Panc1 (cell line): ENCODE data around the gene CDH13. TPM values are rescaled to one million over a fixed set of nuclear protein-coding genes. Genes with fewer than 3 reads are reported as not detected.

Experiments used
- ATAC-seq: fragments of 200-7000 bp; cut with Tn5 transposase; 2 replicates; pipeline ENCODE4 v1.9.1; 2020; ENCODE audit warnings: mild to moderate bottlenecking, moderate library complexity
- BruUV-seq: library from RNA; stranded (reverse); fragments of 400-500 nt; replicated peaks from 2 replicates; lab custom pipeline; 2021; lab: Mats Ljungman, UMichigan
- CTCF ChIA-PET: fragments of 300-600 bp; sonication (Branson Sonifier 250); formaldehyde crosslinking; loops from one replicate; lab custom pipeline; 2022; ENCODE audit warnings: antibody characterized with exemption; lab: Charles Lee
- POLR2A ChIA-PET: fragments of 300-600 bp; sonication (Branson Sonifier 250); formaldehyde crosslinking; loops from one replicate; lab custom pipeline; 2022; ENCODE audit warnings: antibody characterized with exemption; lab: Charles Lee
- DNase-seq: peaks from one replicate; pipeline ENCODE4 v3.0.0-alpha.2; 2010; ENCODE audit warnings: low read depth, low spot score
- H3K27ac ChIP-seq: 2 replicates; pipeline ENCODE4 v1.5.1; 2011; ENCODE audit warnings: mild to moderate bottlenecking, low read length, inconsistent platforms
- H3K27me3 ChIP-seq: fragments of 200-500 bp; sonication (Bioruptor generic); 2 replicates; pipeline ENCODE4 v1.6.0; 2014; ENCODE audit warnings: low read length, inconsistent platforms; ENCODE audit not compliant: control insufficient read depth, insufficient read depth
- H3K36me3 ChIP-seq: fragments of 200-500 bp; sonication (Bioruptor generic); 2 replicates; pipeline ENCODE4 v1.5.1; 2014; ENCODE audit warnings: inconsistent platforms, mild to moderate bottlenecking, low read length, moderate library complexity; ENCODE audit not compliant: control insufficient read depth, insufficient read depth
- H3K4me1 ChIP-seq: 2 replicates; pipeline ENCODE4 v1.5.1; 2011; ENCODE audit warnings: inconsistent platforms, mild to moderate bottlenecking, low read length, moderate library complexity; ENCODE audit not compliant: control insufficient read depth, insufficient read depth
- H3K4me3 ChIP-seq, 2 experiments: 2 replicates each; pipeline ENCODE4 v1.5.1; 2011 to 2012; ENCODE audit warnings: low read depth in 2 of 2, low read length in 2 of 2, mild to moderate bottlenecking in 2 of 2, inconsistent platforms in 1 of 2, moderate library complexity in 1 of 2
- H3K9me3 ChIP-seq: fragments of 200-500 bp; sonication (Bioruptor generic); 2 replicates; pipeline ENCODE4 v1.5.1; 2014; ENCODE audit warnings: low read depth, mild to moderate bottlenecking, inconsistent platforms, low read length, moderate library complexity; ENCODE audit not compliant: control insufficient read depth, insufficient read depth
- POLR2AphosphoS5 ChIP-seq: IDR thresholded peaks from 2 replicates; pipeline ENCODE4 v1.6.1; 2012; ENCODE audit warnings: mild to moderate bottlenecking, low read depth, low read length, moderate library complexity
- SIN3A ChIP-seq: IDR thresholded peaks from 2 replicates; pipeline ENCODE4 v1.6.1; 2012; ENCODE audit warnings: low read depth, mild to moderate bottlenecking, low read length, moderate library complexity, borderline replicate concordance; ENCODE audit not compliant: insufficient read depth
- TCF7L2 ChIP-seq: IDR thresholded peaks from 2 replicates; pipeline ENCODE4 v1.6.1; 2011; ENCODE audit warnings: mild to moderate bottlenecking, low read depth, low read length, inconsistent platforms
- in situ Hi-C: cut with HindIII; loops from 2 replicates; pipeline ENCODE4 v1.10.0; 2016; ENCODE audit warnings: low sequenced_read_pairs, low pct_unique_long_range_greater_than_20kb
- intact Hi-C: fragments of 100-400 bp; cut with micrococcal nuclease; formaldehyde crosslinking; loops from one replicate; pipeline ENCODE4 v1.10.0; 2022; ENCODE audit not compliant: unreplicated experiment
- total RNA-seq: library from RNA; stranded (reverse); gene quantifications from one replicate; pipeline ENCODE4 v1.2.1, GENCODE V29; 2021; ENCODE audit not compliant: unreplicated experiment
- TF ChIP-seq, protein P1 (sequence below): fragments of 450-650 bp; IDR thresholded peaks from 2 replicates; pipeline ENCODE4 v1.5.1; 2017; ENCODE audit warnings: mild to moderate bottlenecking
- TF ChIP-seq, protein P2 (sequence below), 2 experiments: IDR thresholded peaks; 2 replicates each; pipeline ENCODE4 v1.6.1; 2011 to 2012; ENCODE audit warnings: low read depth in 2 of 2, control low read depth in 1 of 2, low read length in 1 of 2, mild to moderate bottlenecking in 1 of 2, moderate library complexity in 1 of 2; ENCODE audit not compliant: insufficient read depth in 1 of 2

Gene CDH13
- total RNA-seq, 1 experiment from 2014 or later = not detected

DNA sequence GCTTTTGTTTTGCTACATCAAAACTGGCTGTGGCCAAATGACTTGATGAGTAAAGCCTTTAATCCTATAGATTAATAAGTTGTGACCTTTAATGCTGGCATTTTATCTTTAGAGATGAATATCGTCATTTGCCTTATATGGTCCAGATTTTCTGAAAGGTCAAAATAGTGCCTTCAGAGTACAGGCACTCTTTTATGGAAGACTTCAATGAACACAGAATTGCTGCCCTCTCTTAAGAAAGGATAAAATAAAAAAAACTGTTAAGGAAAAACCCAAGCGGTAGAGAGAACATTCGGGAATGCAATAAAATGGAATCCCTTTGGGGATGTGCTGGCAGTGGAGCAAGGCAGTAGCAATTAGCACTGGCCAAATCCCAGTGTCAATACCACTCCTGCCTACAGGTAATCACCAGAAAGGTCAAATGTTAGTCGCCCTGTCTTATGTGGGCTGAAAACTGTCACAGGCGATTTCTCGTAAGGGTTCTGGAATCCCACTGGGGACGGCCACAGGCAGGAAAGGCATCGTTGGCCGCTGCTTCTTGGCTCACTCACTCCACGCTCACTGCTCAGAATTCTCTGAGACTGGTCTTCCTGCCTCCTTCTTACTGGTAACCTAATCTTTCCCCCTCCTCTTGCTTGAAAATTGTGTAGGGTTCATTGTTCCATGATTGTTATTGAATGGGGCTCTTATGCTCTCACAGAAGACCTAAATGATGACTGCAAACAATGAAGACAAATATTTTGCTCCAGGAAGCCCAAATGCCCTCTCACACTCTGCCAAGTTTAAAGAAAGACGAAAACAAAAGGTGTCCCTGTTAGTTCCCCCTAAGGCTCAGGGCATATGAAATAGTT is 1135.6 kb downstream of the CDH13 start:
- ChIA-PET CTCF (no interaction called here), POLR2A (no interaction called here)
- Histone ChIP-seq H3K27me3 (no peaks in the 10 kb centered on the region), H3K9me3 (no peaks in the 10 kb centered on the region), H3K4me1 (no peaks in the 10 kb centered on the region), H3K4me3 (no peak overlapping the region), H3K27ac (no peak overlapping the region), H3K36me3 (no peaks in the 10 kb centered on the region)
- DNase-seq (no peak), ATAC-seq (no peak)
- intact Hi-C loops = no loop called here
- TF ChIP-seq TCF7L2 (no peak), POLR2AphosphoS5 (no peak)
- TF ChIP-seq, protein P1, sequence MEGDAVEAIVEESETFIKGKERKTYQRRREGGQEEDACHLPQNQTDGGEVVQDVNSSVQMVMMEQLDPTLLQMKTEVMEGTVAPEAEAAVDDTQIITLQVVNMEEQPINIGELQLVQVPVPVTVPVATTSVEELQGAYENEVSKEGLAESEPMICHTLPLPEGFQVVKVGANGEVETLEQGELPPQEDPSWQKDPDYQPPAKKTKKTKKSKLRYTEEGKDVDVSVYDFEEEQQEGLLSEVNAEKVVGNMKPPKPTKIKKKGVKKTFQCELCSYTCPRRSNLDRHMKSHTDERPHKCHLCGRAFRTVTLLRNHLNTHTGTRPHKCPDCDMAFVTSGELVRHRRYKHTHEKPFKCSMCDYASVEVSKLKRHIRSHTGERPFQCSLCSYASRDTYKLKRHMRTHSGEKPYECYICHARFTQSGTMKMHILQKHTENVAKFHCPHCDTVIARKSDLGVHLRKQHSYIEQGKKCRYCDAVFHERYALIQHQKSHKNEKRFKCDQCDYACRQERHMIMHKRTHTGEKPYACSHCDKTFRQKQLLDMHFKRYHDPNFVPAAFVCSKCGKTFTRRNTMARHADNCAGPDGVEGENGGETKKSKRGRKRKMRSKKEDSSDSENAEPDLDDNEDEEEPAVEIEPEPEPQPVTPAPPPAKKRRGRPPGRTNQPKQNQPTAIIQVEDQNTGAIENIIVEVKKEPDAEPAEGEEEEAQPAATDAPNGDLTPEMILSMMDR = no peak
- BruUV-seq = no TSS peak
- in situ Hi-C loops = no loop called here

DNA sequence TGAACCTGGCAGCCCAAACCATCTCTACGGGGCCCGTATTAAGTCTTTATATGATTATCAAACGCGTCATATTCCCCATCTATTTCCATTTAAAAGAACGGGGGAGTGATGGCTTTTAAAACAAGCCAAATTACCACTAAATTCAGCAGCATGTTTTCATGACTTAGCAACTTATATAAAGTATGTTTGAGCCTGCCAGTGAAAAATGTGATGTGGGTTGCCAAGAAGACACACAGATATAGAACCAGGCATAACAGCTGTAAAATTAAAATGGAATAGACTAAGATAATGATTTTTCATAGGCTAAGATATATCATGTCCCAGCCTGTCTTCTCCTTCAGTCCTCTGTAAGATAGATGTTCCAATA is 1136.2 kb downstream of the CDH13 start:
- CTCF ChIA-PET = no interaction called here
- H3K4me1 ChIP-seq = no peaks in the 10 kb centered on the region
- no TSS peak for BruUV-seq
- in situ Hi-C loops (no loop called here), intact Hi-C loops (no loop called here)
- H3K36me3 ChIP-seq = no peaks in the 10 kb centered on the region
- H3K27ac ChIP-seq = no peak overlapping the region
- no peak overlapping the region for H3K4me3 ChIP-seq
- ATAC-seq = no peak
- no peaks in the 10 kb centered on the region for H3K27me3 ChIP-seq
- POLR2A ChIA-PET = no interaction called here
- DNase-seq = no peak
- TF ChIP-seq, protein P2, sequence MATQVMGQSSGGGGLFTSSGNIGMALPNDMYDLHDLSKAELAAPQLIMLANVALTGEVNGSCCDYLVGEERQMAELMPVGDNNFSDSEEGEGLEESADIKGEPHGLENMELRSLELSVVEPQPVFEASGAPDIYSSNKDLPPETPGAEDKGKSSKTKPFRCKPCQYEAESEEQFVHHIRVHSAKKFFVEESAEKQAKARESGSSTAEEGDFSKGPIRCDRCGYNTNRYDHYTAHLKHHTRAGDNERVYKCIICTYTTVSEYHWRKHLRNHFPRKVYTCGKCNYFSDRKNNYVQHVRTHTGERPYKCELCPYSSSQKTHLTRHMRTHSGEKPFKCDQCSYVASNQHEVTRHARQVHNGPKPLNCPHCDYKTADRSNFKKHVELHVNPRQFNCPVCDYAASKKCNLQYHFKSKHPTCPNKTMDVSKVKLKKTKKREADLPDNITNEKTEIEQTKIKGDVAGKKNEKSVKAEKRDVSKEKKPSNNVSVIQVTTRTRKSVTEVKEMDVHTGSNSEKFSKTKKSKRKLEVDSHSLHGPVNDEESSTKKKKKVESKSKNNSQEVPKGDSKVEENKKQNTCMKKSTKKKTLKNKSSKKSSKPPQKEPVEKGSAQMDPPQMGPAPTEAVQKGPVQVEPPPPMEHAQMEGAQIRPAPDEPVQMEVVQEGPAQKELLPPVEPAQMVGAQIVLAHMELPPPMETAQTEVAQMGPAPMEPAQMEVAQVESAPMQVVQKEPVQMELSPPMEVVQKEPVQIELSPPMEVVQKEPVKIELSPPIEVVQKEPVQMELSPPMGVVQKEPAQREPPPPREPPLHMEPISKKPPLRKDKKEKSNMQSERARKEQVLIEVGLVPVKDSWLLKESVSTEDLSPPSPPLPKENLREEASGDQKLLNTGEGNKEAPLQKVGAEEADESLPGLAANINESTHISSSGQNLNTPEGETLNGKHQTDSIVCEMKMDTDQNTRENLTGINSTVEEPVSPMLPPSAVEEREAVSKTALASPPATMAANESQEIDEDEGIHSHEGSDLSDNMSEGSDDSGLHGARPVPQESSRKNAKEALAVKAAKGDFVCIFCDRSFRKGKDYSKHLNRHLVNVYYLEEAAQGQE (IDR thresholded peaks at IDR 0.05; ENCODE audit: insufficient read depth in 1 of 2, low read depth in 2 of 2, low read length in 1 of 2) = no peak
- no peak for TF ChIP-seq SIN3A
- TF ChIP-seq POLR2AphosphoS5 = no peak
- TF ChIP-seq, protein P1 = no peak
- TF ChIP-seq TCF7L2 = no peak
- H3K9me3 ChIP-seq = no peaks in the 10 kb centered on the region
